GM12878 (cell line): Measurements from ENCODE around the gene AK8. TPM values are rescaled to one million over a fixed set of nuclear protein-coding genes. Genes with fewer than 3 reads are reported as not detected.
A peak's percentile ranks its signal among the peaks of the same experiment; 100 is the strongest.

Experiments used
- BACH1 ChIP-seq: fragments of 450-650 bp; IDR thresholded peaks from 2 replicates; pipeline ENCODE4 v1.6.1; 2017; ENCODE audit warnings: mild to moderate bottlenecking, borderline replicate concordance
- BCL3 ChIP-seq: IDR thresholded peaks from 2 replicates; pipeline ENCODE4 v1.6.1; 2011; ENCODE audit warnings: borderline replicate concordance, low read depth, mild to moderate bottlenecking, moderate library complexity, low read length; ENCODE audit not compliant: insufficient read depth, poor library complexity, severe bottlenecking
- FOXK2 ChIP-seq: fragments of 450-650 bp; IDR thresholded peaks from 2 replicates; pipeline ENCODE4 v1.6.1; 2017; ENCODE audit warnings: mild to moderate bottlenecking, moderate library complexity
- HCFC1 ChIP-seq: fragments of 150-350 bp; IDR thresholded peaks from 2 replicates; pipeline ENCODE4 v1.6.1; 2014; ENCODE audit warnings: low read length
- MXI1 ChIP-seq: fragments of 150-350 bp; IDR thresholded peaks from 2 replicates; pipeline ENCODE4 v1.6.1; 2011; ENCODE audit warnings: low read depth, mild to moderate bottlenecking, inconsistent platforms, low read length, improper control_type of control experiment
- RAD51 ChIP-seq: fragments of 450-650 bp; IDR thresholded peaks from 2 replicates; pipeline ENCODE4 v1.6.1; 2016; ENCODE audit warnings: moderate library complexity, mild to moderate bottlenecking, inconsistent platforms
- RELA ChIP-seq: fragments of 450-650 bp; IDR thresholded peaks from 2 replicates; pipeline ENCODE4 v1.8.0; 2014; ENCODE audit warnings: borderline replicate concordance; ENCODE audit not compliant: partially characterized antibody
- SIN3A ChIP-seq: IDR thresholded peaks from 2 replicates; pipeline ENCODE4 v1.6.1; 2012; ENCODE audit warnings: low read depth, low read length, improper control_type of control experiment
- SIX5 ChIP-seq: IDR thresholded peaks from 2 replicates; pipeline ENCODE4 v1.6.1; 2011; ENCODE audit warnings: mild to moderate bottlenecking, low read depth, low read length, moderate library complexity; ENCODE audit not compliant: severe bottlenecking
- SMAD5 ChIP-seq: IDR thresholded peaks from 2 replicates; pipeline ENCODE4 v1.6.1; 2016; ENCODE audit warnings: antibody characterized with exemption, low read depth
- SREBF1 ChIP-seq: IDR thresholded peaks from 2 replicates; pipeline ENCODE4 v1.6.1; 2012; ENCODE audit warnings: mild to moderate bottlenecking, low read length
- STAT3 ChIP-seq: IDR thresholded peaks from 2 replicates; pipeline ENCODE4 v1.6.1; 2011; ENCODE audit warnings: low read depth, low read length, improper control_type of control experiment
- USF1 ChIP-seq: IDR thresholded peaks from 2 replicates; pipeline ENCODE4 v1.6.1; 2011; ENCODE audit warnings: borderline replicate concordance, low read depth, mild to moderate bottlenecking, moderate library complexity, mixed read lengths, low read length; ENCODE audit not compliant: insufficient read depth; ENCODE audit errors: extremely low read length
- ZBTB4 ChIP-seq: fragments of 450-650 bp; formaldehyde crosslinking; IDR thresholded peaks from 2 replicates; pipeline ENCODE4 v1.4.0; 2022; ENCODE audit warnings: mild to moderate bottlenecking, moderate library complexity
- polyA plus RNA-seq, 11 experiments: library from polyadenylated mRNA; depleted of rRNA in 4 of 11; unstranded in 6 of 11; stranded (reverse) in 5 of 11; fragments of >200 nt; fragmentation: Nextera tagmentation in 4 of 11; fragmentation: Illumina TruSeq in 1 of 11; extraction: Ambion mirVana in 4 of 11; extraction: Trizol in 1 of 11; gene quantifications; 1 replicate in 1 of 11; 2 replicates in 10 of 11; pipeline versions ENCODE4 v1.2.1 to v1.2.3, GENCODE V29; 2011 to 2016; ENCODE audit warnings: inconsistent platforms in 2 of 11, missing spikeins in 2 of 11, low read depth in 1 of 11
- total RNA-seq, 4 experiments: library from RNA; depleted of rRNA in 3 of 4; stranded (reverse); fragments of >200 nt in 3 of 4; fragmentation: Illumina TruSeq in 1 of 4; extraction: Trizol in 1 of 4; gene quantifications; 2 replicates each; pipeline versions ENCODE4 v1.2.1 to v1.2.3, GENCODE V29; 2013 to 2021
- TF ChIP-seq, protein P1 (sequence below): fragments of 450-650 bp; IDR thresholded peaks from 2 replicates; pipeline ENCODE4 v1.6.1; 2017; ENCODE audit warnings: mild to moderate bottlenecking, moderate library complexity
- TF ChIP-seq, protein P2 (sequence below): IDR thresholded peaks from 2 replicates; pipeline ENCODE4 v1.6.1; 2012; ENCODE audit warnings: low read depth, low read length, improper control_type of control experiment

Gene AK8
- total and polyA plus RNA-seq, 10 of the 15 experiments (the other 5 are each of a cell fraction or from before 2014, with no cell fraction given), result 0.03 to 0.12 (median 0.06) TPM; not detected in 5

DNA sequence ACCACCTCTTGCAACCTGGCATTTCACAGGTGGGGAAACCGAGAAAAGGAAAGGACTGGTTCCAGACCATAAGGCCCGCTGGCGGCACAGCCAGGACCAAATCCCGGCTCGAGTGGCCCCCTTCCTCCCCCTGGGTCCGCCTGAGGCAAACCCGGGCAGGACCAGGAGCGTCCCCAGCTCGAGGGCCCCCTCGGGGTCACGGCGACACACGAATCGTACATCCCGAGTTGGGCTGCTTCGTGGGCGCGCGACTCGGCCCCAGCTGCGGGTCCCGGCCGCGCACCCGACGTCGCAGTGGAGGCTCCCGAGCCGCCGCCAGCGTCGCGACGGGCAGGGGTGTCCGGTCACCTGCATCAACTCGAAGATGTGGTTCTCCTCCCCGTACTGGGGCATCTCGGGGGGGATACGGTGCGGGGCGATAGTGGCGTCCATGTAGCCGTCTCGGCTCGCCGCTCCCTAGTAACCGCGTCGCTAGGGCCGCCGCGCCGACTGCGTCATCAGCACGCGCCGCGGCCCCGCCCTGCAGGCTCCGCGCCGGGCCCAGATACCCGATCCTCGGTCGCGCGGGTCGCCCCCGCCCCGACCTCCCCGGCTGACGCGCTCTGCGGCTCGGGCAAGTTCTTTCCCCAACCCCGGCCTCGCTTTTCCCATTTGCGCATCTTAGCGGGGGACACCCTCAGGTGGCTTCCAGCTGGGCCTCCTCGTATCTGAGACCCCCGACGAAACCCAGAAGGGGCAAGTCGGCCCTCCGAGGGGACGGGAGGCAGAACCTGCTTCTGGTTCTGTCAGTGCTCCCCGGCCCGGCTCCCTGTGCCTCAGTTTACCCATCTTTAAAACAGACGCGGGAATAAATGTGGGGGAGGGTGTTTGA lies at the start of gene AK8 (continued):
- no peak for TF ChIP-seq ZBTB4 (CRISPR knock-in tag)
- TF ChIP-seq MXI1, result peak; percentile 61; the same call in 1 of the 2 replicates
- TF ChIP-seq, protein P1, sequence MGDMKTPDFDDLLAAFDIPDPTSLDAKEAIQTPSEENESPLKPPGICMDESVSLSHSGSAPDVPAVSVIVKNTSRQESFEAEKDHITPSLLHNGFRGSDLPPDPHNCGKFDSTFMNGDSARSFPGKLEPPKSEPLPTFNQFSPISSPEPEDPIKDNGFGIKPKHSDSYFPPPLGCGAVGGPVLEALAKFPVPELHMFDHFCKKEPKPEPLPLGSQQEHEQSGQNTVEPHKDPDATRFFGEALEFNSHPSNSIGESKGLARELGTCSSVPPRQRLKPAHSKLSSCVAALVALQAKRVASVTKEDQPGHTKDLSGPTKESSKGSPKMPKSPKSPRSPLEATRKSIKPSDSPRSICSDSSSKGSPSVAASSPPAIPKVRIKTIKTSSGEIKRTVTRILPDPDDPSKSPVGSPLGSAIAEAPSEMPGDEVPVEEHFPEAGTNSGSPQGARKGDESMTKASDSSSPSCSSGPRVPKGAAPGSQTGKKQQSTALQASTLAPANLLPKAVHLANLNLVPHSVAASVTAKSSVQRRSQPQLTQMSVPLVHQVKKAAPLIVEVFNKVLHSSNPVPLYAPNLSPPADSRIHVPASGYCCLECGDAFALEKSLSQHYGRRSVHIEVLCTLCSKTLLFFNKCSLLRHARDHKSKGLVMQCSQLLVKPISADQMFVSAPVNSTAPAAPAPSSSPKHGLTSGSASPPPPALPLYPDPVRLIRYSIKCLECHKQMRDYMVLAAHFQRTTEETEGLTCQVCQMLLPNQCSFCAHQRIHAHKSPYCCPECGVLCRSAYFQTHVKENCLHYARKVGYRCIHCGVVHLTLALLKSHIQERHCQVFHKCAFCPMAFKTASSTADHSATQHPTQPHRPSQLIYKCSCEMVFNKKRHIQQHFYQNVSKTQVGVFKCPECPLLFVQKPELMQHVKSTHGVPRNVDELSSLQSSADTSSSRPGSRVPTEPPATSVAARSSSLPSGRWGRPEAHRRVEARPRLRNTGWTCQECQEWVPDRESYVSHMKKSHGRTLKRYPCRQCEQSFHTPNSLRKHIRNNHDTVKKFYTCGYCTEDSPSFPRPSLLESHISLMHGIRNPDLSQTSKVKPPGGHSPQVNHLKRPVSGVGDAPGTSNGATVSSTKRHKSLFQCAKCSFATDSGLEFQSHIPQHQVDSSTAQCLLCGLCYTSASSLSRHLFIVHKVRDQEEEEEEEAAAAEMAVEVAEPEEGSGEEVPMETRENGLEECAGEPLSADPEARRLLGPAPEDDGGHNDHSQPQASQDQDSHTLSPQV, result no peak
- TF ChIP-seq RELA, result peak; percentile 77
- TF ChIP-seq SMAD5, result no peak
- TF ChIP-seq BACH1, result no peak; the same call in 1 of the 2 replicates
- TF ChIP-seq SIN3A, result peak; percentile 98
- TF ChIP-seq, protein P2, sequence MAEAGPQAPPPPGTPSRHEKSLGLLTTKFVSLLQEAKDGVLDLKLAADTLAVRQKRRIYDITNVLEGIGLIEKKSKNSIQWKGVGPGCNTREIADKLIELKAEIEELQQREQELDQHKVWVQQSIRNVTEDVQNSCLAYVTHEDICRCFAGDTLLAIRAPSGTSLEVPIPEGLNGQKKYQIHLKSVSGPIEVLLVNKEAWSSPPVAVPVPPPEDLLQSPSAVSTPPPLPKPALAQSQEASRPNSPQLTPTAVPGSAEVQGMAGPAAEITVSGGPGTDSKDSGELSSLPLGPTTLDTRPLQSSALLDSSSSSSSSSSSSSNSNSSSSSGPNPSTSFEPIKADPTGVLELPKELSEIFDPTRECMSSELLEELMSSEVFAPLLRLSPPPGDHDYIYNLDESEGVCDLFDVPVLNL, result no peak
- no peak for TF ChIP-seq STAT3
- TF ChIP-seq FOXK2, result no peak
- TF ChIP-seq HCFC1, result peak; percentile 79
- TF ChIP-seq RAD51, result no peak
- peak; percentile 24 for TF ChIP-seq SIX5
- no peak for TF ChIP-seq SREBF1
- TF ChIP-seq USF1, result no peak
- no peak for TF ChIP-seq BCL3
